Mesendoderm (in vitro differentiated cells): ENCODE results near the gene SEH1L.

Source experiments
- DNase-seq: peaks from one replicate; pipeline ENCODE4 v3.0.0; 2013
- H2AK5ac ChIP-seq: 2 replicates; pipeline ENCODE4 v1.6.1; 2013; ENCODE audit warnings: low read length, inconsistent platforms
- H2BK120ac ChIP-seq: 2 replicates; pipeline ENCODE4 v1.6.1; 2013; ENCODE audit warnings: low read depth, mild to moderate bottlenecking, low read length, moderate library complexity, mixed read lengths
- H2BK15ac ChIP-seq: replicated peaks from 2 replicates; pipeline ENCODE4 v1.6.1; 2013; ENCODE audit warnings: low read depth, mild to moderate bottlenecking, moderate library complexity
- H2BK5ac ChIP-seq: 2 replicates; pipeline ENCODE4 v1.6.1; 2013; ENCODE audit warnings: low read length, inconsistent platforms
- H3K18ac ChIP-seq: 2 replicates; pipeline ENCODE4 v1.6.1; 2013; ENCODE audit warnings: mild to moderate bottlenecking, low read length, mixed read lengths
- H3K23ac ChIP-seq: one replicate; pipeline ENCODE4 v1.6.1; 2013; ENCODE audit warnings: low read length
- H3K27ac ChIP-seq: 2 replicates; pipeline ENCODE4 v1.5.1; 2013; ENCODE audit warnings: low read depth, mild to moderate bottlenecking, inconsistent platforms, low read length, moderate library complexity
- H3K27me3 ChIP-seq: 2 replicates; pipeline ENCODE4 v1.6.1; 2013; ENCODE audit warnings: low read length, control low read depth, mild to moderate bottlenecking, inconsistent platforms; ENCODE audit not compliant: insufficient read depth, poor library complexity
- H3K36me3 ChIP-seq: 2 replicates; pipeline ENCODE4 v1.6.1; 2013; ENCODE audit warnings: low read length, inconsistent platforms; ENCODE audit not compliant: control insufficient read depth, insufficient read depth
- H3K4ac ChIP-seq: one replicate; pipeline ENCODE4 v1.6.1; 2013; ENCODE audit warnings: low read depth, mild to moderate bottlenecking, low read length, moderate library complexity
- H3K4me1 ChIP-seq: 2 replicates; pipeline ENCODE4 v1.6.1; 2013; ENCODE audit warnings: low read depth, low read length, inconsistent platforms; ENCODE audit not compliant: control insufficient read depth
- H3K4me2 ChIP-seq: 2 replicates; pipeline ENCODE4 v1.6.1; 2013; ENCODE audit warnings: low read length
- H3K4me3 ChIP-seq: 2 replicates; pipeline ENCODE4 v1.5.1; 2013; ENCODE audit warnings: mild to moderate bottlenecking, low read length
- H3K56ac ChIP-seq: one replicate; pipeline ENCODE4 v1.6.1; 2013; ENCODE audit warnings: low read length
- H3K79me1 ChIP-seq: 2 replicates; pipeline ENCODE4 v1.6.1; 2013; ENCODE audit warnings: low read length, inconsistent platforms
- H3K79me2 ChIP-seq: 2 replicates; pipeline ENCODE4 v1.6.1; 2013; ENCODE audit warnings: mild to moderate bottlenecking, low read length; ENCODE audit not compliant: control insufficient read depth, insufficient read depth
- H3K9ac ChIP-seq: 2 replicates; pipeline ENCODE4 v1.6.1; 2013; ENCODE audit warnings: low read length, inconsistent platforms
- H4K5ac ChIP-seq: one replicate; pipeline ENCODE4 v1.6.1; 2013; ENCODE audit warnings: low read length
- H4K8ac ChIP-seq: one replicate; pipeline ENCODE4 v1.6.1; 2013; ENCODE audit warnings: low read depth, mild to moderate bottlenecking, control low read depth, low read length, moderate library complexity
- WGBS: extraction: QIAGEN DNeasy Blood & Tissue Kit; methylation state at CpG from one replicate; pipeline ENCODE4 v1.1.7; 2013; ENCODE audit warnings: low lambda C conversion rate, missing lambda C conversion rate; ENCODE audit not compliant: insufficient coverage; ENCODE audit errors: extremely low coverage; 5-methylcytosine and 5-hydroxymethylcytosine counted together

Gene SEH1L

GRCh38 chr18:13019301-13019700 lies 71.5 kb downstream of the SEH1L start:
- no peak overlapping the region for H3K23ac ChIP-seq
- no peaks in the 10 kb centered on the region for H3K27me3 ChIP-seq
- H3K9ac ChIP-seq, result no peak overlapping the region
- no peak overlapping the region for H2BK120ac ChIP-seq
- H4K8ac ChIP-seq, result no peak overlapping the region
- WGBS, result no CpG with 5 or more reads among the region's 3 CpGs
- peaks cover 5% of the 10 kb centered on the region for H3K36me3 ChIP-seq
- no peak overlapping the region for H2AK5ac ChIP-seq
- no peaks in the 10 kb centered on the region for H3K79me2 ChIP-seq
- H2BK15ac ChIP-seq, result no peak overlapping the region
- DNase-seq, result no peak
- H3K56ac ChIP-seq, result no peak overlapping the region
- no peak overlapping the region for H3K27ac ChIP-seq
- H3K4ac ChIP-seq, result no peak overlapping the region
- H3K79me1 ChIP-seq, result no peaks in the 10 kb centered on the region
- H3K18ac ChIP-seq, result no peak overlapping the region
- H3K4me2 ChIP-seq, result no peak overlapping the region
- H3K4me3 ChIP-seq, result no peak overlapping the region
- no peaks in the 10 kb centered on the region for H3K4me1 ChIP-seq
- no peak overlapping the region for H4K5ac ChIP-seq
- H2BK5ac ChIP-seq, result no peak overlapping the region

DNA sequence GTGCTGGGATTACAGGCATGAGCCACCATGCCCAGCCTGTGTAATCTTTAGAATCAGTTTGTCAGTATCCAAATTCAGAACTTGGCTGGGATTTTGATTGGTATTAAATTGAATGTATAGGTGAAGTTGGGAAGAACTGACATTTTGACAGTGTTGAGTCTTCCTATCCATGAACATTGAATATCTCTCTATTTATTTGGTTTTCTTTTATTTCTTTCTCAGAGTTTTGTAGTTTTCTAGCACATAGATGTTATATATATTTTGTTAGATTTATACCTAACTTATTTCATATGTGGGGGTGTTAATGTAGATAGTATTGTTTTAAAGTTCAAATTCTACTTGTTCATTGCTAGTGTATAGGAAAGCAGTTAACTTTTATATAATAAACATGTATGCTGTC lies 74.8 kb downstream of the SEH1L start:
- no peak overlapping the region for H2AK5ac ChIP-seq
- H3K4me2 ChIP-seq, result no peak overlapping the region
- no peaks in the 10 kb centered on the region for H3K27me3 ChIP-seq
- no peaks in the 10 kb centered on the region for H3K4me1 ChIP-seq
- no peak overlapping the region for H3K27ac ChIP-seq
- H3K79me2 ChIP-seq, result no peaks in the 10 kb centered on the region
- no peak overlapping the region for H3K9ac ChIP-seq
- no peak overlapping the region for H3K18ac ChIP-seq
- no peak overlapping the region for H2BK5ac ChIP-seq
- H2BK15ac ChIP-seq, result no peak overlapping the region
- no peak overlapping the region for H2BK120ac ChIP-seq
- no peak overlapping the region for H4K8ac ChIP-seq
- H3K36me3 ChIP-seq, result peaks cover 2% of the 10 kb centered on the region
- no peak overlapping the region for H4K5ac ChIP-seq
- no peak for DNase-seq
- H3K56ac ChIP-seq, result no peak overlapping the region
- no peak overlapping the region for H3K23ac ChIP-seq
- H3K4me3 ChIP-seq, result no peak overlapping the region
- H3K4ac ChIP-seq, result no peak overlapping the region
- H3K79me1 ChIP-seq, result peaks cover 2% of the 10 kb centered on the region

DNA sequence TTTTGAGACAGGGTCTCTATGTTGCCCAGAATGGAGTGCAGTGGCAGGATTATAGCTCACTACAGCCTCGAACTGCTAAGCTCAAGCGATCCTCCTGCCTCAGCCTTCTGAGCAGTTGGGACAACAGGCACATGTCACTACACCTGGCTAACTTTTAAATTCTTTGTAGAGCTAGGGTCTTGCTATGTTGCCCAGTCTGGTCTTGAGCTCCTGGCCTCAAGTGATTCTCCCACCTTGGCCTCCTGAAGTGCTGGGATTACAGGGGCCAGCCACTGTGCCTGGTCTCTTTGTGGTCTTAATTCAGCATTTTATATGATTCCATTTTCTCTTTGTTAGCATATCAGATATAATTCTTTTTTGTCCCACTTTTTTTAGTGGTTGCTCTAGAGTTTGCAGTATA lies 77.4 kb downstream of the SEH1L start:
- no peak overlapping the region for H3K23ac ChIP-seq
- H4K8ac ChIP-seq, result no peak overlapping the region
- no peak overlapping the region for H4K5ac ChIP-seq
- H3K56ac ChIP-seq, result no peak overlapping the region
- no peak overlapping the region for H3K27ac ChIP-seq
- H3K79me2 ChIP-seq, result no peaks in the 10 kb centered on the region
- H3K79me1 ChIP-seq, result peaks cover 2% of the 10 kb centered on the region
- H3K4me3 ChIP-seq, result no peak overlapping the region
- no peak overlapping the region for H2BK5ac ChIP-seq
- H3K9ac ChIP-seq, result no peak overlapping the region
- DNase-seq, result no peak
- no peak overlapping the region for H2BK15ac ChIP-seq
- no peak overlapping the region for H2AK5ac ChIP-seq
- no peaks in the 10 kb centered on the region for H3K27me3 ChIP-seq
- no CpG with 5 or more reads among the region's 2 CpGs for WGBS
- no peak overlapping the region for H3K4me2 ChIP-seq
- no peaks in the 10 kb centered on the region for H3K4me1 ChIP-seq
- H3K18ac ChIP-seq, result no peak overlapping the region
- H2BK120ac ChIP-seq, result no peak overlapping the region
- H3K4ac ChIP-seq, result no peak overlapping the region
- peaks cover 4% of the 10 kb centered on the region for H3K36me3 ChIP-seq

GRCh38 chr18:13026583-13027270 lies 78.9 kb downstream of the SEH1L start:
- Histone ChIP-seq H3K79me1 (peaks cover 2% of the 10 kb centered on the region), H2BK15ac (no peak overlapping the region), H3K23ac (no peak overlapping the region), H3K4ac (no peak overlapping the region), H2AK5ac (no peak overlapping the region), H3K18ac (no peak overlapping the region), H3K4me2 (no peak overlapping the region), H3K9ac (no peak overlapping the region), H4K8ac (no peak overlapping the region), H3K27ac (no peak overlapping the region), H3K4me3 (no peak overlapping the region), H2BK5ac (no peak overlapping the region), H3K4me1 (no peaks in the 10 kb centered on the region), H4K5ac (no peak overlapping the region), H3K27me3 (no peaks in the 10 kb centered on the region), H2BK120ac (no peak overlapping the region), H3K79me2 (no peaks in the 10 kb centered on the region), H3K56ac (no peak overlapping the region), H3K36me3 (peaks cover 2% of the 10 kb centered on the region)
- WGBS, result no CpG with 5 or more reads among the region's 3 CpGs
- no peak for DNase-seq

DNA sequence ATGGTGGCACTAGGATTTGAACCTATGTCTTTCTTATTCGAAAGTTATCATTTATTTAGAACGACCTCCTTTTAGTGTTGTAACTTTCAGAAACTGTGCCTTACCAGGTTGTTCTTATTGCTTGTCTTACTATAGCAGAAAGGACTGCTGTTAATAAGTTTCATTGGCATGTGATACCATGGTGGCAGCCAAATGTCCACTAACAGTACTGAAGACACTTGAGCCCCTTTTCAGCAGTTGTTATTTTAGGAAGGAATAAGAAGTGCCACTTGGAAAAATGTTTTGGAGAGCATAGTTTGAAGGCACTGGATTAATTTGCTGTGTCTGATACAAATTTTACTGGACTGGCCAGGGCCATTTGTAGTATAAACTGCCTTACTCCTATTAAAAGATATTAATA lies 81.1 kb downstream of the SEH1L start:
- no peak overlapping the region for H2BK5ac ChIP-seq
- H3K56ac ChIP-seq, result no peak overlapping the region
- peaks cover 2% of the 10 kb centered on the region for H3K36me3 ChIP-seq
- H3K4me1 ChIP-seq, result no peaks in the 10 kb centered on the region
- no peak overlapping the region for H2AK5ac ChIP-seq
- no peak overlapping the region for H2BK15ac ChIP-seq
- no peak overlapping the region for H3K23ac ChIP-seq
- H3K79me2 ChIP-seq, result no peaks in the 10 kb centered on the region
- peaks cover 2% of the 10 kb centered on the region for H3K79me1 ChIP-seq
- H3K4me3 ChIP-seq, result no peak overlapping the region
- no peak overlapping the region for H4K5ac ChIP-seq
- no peak overlapping the region for H3K4me2 ChIP-seq
- no peak overlapping the region for H4K8ac ChIP-seq
- no peak for DNase-seq
- WGBS, result no CpG with 5 or more reads among the region's 2 CpGs
- H3K9ac ChIP-seq, result no peak overlapping the region
- no peaks in the 10 kb centered on the region for H3K27me3 ChIP-seq
- H3K18ac ChIP-seq, result no peak overlapping the region
- no peak overlapping the region for H2BK120ac ChIP-seq
- H3K4ac ChIP-seq, result no peak overlapping the region
- no peak overlapping the region for H3K27ac ChIP-seq

GRCh38 chr18:13032173-13032572 lies 84.4 kb downstream of the SEH1L start:
- no peak for DNase-seq
- Histone ChIP-seq H3K27me3 (no peaks in the 10 kb centered on the region), H3K18ac (no peak overlapping the region), H3K23ac (no peak overlapping the region), H3K4me3 (no peak overlapping the region), H2BK5ac (no peak overlapping the region), H4K8ac (no peak overlapping the region), H3K79me1 (no peaks in the 10 kb centered on the region), H3K56ac (no peak overlapping the region), H3K4me1 (no peaks in the 10 kb centered on the region), H3K9ac (no peak overlapping the region), H2BK15ac (no peak overlapping the region), H4K5ac (no peak overlapping the region), H3K4me2 (no peak overlapping the region), H3K27ac (no peak overlapping the region), H3K36me3 (peaks cover 2% of the 10 kb centered on the region), H3K4ac (no peak overlapping the region), H2BK120ac (no peak overlapping the region), H2AK5ac (no peak overlapping the region), H3K79me2 (no peaks in the 10 kb centered on the region)
- 100% methylated on average over 1 of the region's 5 CpGs for WGBS
